HTERT RPE-1 (cell line): ENCODE results near the gene CKLF.
"Not testable (repeated sequence)": the region's sequence is repeated elsewhere in the genome, so short reads cannot be mapped to it uniquely, and the experiment has no call there.

ENCODE experiments used
- in situ Hi-C: fragments of 300-500 bp; cut with MboI; formaldehyde crosslinking; loops from 4 replicates; pipeline ENCODE4 v1.14.3; 2020; ENCODE audit warnings: low sequenced_read_pairs

The CKLF gene, protein sequence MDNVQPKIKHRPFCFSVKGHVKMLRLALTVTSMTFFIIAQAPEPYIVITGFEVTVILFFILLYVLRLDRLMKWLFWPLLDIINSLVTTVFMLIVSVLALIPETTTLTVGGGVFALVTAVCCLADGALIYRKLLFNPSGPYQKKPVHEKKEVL

DNA sequence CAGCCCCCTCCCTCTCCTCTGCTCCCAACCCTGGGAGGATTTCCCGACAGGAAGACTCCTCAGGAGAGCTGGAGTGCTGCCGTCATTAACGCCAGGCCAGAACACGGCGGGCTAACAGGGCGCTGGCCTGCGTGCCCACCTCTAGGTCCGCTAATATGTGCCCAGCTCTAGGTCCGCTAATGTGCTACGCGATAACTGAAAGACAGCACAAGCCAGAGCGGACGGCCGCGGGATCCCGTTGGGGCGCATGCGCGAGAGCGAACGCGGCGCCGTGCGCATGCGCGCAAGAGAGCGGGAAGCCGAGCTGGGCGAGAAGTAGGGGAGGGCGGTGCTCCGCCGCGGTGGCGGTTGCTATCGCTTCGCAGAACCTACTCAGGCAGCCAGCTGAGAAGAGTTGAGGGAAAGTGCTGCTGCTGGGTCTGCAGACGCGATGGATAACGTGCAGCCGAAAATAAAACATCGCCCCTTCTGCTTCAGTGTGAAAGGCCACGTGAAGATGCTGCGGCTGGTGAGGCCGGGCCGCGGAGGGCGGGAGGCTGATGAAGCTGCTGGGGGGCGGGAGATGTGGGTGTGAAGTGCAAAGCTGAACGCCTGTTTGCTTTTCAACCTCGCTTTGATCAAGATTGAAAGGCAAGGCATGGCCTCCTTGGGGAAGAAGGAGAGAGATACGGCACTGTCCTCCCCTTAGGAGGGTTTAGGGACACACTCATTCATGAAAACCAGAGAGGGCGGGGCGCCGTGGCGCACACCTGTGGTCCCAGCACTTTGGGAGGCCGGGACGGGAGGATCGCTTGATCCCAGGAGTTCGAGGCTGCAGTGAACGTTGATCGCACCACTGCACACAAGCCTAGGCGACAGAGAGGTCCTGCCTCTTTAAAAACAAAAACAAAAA, at the start of gene CKLF:
CKLF (plus strand) TSS at position 291 of the 892 bp plus-strand sequence; CDS start at position 431, 140 bp downstream.
- in situ Hi-C loops, result no loop called here

GRCh38 chr16:66503030-66503429, 49.3 kb upstream of the CKLF start:
- in situ Hi-C loops, result no loop called here

DNA sequence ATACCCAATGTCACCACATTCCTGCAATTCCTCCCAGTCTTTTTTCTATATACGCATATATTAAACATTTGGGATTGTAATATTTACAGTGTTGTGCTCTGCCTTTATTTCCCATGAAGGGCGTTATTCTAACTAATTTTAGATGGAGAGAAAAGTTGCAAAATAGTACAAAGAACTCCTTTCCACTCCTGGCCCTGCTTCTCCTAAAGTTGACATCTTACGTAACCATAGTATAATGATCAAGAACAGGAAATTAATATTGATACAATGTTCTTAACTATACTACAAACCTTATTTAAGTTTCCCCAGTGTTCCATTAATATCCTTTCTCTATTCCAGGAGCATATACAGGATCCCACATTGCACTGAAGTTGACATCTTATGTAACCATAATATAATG, 48.8 kb upstream of the CKLF start:
- in situ Hi-C loops, result no loop called here

DNA sequence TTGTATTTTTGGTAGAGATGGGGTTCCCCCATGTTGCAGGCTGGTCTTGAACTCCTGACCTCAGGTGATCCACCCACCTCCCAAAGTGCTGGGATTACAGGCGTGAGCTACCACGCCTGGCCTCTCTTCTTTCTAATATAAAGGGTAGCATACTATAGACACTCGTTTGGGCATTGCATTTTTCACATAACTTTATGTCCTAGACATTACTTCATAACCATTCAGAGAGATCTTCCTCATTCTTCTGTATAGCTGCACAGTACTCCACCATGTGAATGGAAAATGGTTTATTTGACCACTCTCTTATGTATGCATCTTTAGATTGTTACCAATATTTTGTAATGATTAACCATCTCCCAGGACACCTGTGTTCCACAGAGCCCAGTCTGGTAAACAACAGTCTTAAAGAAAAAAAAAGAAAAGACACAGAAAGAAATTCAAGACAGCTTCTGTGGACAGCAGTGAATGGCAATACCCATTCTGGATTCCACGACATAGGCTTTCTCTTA, 44.6 kb upstream of the CKLF start:
- in situ Hi-C loops, result no loop called here

DNA sequence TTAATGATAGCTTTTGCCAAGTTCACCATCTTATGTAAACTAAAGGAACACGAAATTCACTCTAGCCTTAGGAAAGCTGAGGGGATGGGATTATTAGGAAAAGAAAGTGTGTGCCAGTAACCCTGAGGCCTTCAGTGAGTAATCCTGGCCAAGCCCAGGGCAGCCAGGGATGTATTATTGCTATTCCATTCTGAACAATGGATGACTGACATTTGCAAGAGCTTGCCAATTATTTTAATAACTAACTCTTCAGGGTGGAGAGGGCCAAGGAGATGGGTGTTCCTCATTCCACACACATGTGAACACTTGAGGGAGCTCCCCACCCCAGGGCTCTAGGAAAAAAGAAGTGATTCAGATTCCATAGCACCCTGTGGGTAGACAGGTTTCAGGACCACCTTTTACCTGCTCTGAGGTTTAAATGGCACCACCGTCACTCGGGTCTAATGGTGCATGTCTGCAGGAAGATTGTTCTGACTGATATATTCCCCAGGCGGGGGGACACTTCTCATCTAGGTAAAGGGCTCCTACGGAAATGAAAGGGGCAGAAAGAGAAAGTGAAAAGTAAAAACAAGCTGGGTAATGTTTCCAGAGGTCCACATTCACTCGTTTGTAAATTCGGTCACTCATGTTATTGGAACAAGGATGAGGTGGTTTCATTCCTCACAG, 44.0 kb upstream of the CKLF start:
- in situ Hi-C loops, result no loop called here

DNA sequence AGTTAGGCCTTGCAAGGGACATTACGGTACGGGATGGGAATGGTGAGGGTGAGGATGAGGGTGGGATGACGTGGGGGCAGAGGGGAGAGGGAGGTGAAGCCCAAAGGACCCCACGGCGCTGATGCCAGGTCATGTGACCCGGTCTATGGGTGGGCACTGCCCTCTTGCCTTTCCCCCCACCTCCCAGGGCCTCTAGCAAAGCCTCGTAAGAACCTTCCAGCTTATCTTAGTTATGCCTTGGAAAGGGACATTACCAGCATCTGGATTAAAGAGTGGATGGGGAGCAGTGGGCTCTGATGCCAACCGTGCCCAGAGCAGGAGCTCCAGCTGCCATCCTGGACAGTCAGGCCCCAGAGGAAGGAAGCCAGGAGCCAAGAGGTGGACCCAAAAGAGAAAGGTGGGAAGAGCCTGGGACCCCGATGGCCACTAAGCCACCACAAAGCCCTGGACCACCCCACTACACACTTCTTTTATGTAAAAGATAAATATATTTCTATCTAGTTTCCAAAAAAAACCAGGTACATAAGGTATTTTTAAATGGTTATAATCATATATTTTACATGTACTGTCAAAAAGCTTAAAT, 43.4 kb upstream of the CKLF start:
- in situ Hi-C loops, result no loop called here

GRCh38 chr16:66509576-66509975, 42.8 kb upstream of the CKLF start:
- in situ Hi-C loops, result no loop called here

GRCh38 chr16:66510298-66510697, 42.1 kb upstream of the CKLF start:
- in situ Hi-C loops, result no loop called here

DNA sequence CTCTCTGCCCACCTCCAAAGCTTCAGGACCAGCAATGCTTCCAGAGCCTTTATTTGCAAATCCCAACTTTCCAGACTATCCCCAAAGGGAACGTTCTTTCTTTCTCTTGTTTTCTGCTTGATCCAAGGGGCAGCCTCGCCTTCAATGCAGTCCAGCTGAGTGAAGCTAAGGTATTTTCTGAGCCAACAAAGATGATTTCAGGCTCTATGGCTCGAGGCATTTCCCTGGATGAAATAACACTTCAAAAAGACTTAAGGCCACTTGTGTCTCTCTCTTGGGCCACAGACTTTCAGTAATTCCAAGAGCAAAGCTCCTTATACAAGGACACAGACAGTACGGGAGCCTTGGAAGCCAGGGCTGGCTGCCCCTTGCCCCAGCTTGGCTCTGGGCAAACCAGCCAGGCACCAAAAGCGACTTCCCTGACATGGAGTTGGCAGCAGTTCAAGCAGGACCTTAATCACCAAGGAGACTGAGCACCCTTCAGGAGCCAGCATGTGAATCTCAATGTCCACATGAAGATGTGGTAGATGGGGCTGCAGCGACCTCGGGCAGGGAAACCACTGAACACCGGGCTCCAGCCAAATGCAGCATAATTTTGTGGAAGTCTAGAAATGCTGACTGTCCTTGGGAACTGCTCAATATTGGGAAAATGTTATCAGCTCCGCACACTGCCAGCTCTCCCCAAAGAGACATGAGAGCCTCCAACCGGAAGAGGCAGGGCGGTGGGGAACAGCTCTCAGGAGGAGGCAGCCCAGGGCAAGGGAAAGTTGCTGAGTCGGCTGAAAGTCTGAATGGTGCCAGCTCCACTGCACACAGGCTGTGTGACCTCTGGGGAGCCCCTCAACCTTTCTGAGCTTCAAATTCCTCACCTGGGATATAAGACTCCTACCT, 41.4 kb upstream of the CKLF start:
- in situ Hi-C loops, result no loop called here

DNA sequence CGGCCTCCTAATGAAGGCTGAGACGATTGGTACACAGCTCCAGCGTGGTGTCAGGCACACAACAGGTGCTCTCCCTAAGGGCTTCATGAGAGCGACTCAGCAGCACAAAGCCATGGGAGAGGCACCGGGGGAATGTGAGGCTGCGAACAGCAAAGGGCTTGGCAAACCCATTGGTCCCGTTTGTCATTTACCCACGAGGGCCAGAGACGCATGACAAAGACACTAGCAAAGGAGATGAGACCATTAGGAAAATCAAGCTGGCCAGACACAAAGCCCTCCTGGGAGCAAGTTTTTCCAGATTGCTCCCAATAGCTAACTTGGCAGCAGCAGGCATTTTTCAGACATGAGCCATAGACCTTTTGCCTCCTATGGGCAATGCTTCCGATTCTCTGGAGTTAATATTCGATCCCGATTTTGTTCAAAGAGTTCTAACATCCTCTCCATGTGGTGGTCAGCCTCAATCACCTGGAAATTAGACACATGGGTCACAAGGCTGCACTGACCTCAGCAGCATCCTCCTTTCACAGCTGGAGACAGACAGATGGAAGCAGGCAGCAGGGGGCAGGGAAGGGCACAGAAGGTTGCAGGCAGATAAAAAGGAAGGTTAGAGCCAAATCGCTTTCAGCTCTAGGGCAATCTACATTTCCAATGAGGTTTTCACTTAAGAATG, 40.6 kb upstream of the CKLF start:
- in situ Hi-C loops, result no loop called here

- in situ Hi-C loops, result no loop called here
These were observed 39.9 kb upstream of the CKLF start for GRCh38 chr16:66512272-66513110.

DNA sequence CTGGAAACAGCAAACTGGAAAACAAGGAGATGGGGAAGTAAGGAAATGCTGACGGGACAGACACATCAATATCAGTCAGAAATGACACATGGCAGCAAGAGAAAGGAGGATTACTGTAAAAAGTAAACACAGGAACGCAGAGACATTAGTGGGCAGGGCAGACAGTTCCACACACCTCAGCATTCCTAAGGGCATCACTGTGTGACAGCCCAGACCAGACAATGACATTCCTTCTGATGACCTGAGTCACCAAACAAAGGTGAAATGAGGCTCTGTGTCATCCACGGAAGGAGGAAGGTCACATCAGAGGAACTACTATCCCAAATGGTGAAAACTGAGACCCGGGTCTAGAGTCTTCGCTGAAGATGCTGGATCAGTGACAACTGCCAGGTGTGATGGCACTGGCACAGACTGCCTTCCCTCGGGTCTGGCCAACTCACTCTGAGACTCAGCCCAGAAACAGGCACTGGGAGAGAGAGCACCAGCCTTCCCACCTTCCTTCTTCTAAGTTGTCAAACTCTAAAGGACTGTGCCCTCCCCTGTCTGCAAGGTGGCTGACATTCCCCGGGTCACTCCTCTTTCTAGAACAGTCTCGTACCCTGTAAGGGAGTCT, 39.2 kb upstream of the CKLF start:
- in situ Hi-C loops, result no loop called here

- in situ Hi-C loops, result not testable (repeated sequence)
These were observed 38.0 kb upstream of the CKLF start for GRCh38 chr16:66514391-66514790.

GRCh38 chr16:66514980-66515595, 37.3 kb upstream of the CKLF start:
- in situ Hi-C loops, result not testable (repeated sequence)

DNA sequence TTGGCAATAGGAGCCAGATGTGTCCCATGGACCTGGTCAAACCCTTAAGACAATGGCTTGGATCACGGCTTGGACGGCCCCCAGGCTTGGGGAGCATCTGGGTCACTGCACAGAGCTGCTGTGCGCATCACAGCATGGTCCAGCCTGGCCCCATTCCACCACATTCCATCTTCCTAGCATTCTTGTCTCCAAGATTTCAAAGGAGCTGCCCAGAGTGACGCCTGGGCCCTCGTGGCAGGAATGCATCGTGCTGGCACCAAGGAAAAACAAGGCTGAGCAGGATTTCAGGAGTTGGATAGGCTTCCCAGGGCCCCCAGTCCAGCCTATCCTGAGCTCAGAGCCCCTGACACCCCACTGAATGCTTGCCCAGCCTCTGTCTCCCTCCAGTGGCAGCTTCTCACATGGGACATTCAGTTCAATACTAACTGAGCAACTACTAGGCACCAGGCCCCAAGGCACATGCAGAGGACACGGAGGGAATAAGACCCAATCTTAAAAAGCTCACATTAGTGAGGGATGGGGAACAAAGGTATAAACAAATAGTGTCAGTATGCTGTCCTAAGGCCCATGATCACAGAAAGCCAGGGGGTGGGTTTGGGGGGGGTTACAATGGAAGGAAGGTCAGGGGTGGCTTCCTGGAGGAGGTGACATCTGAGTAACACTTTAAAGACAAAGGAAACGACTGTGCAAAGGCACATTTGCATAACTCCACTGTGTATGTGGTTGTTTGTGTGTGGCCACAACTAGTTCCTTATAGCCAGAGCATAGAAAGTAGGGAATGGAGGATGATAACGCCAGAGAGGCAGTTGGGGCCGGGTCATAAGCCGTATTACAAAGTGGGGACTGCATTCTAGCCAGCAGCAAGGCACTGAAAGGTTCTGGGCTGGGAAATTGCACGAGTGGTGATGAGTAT, 36.5 kb upstream of the CKLF start:
- in situ Hi-C loops, result no loop called here

GRCh38 chr16:66516509-66516807, 35.9 kb upstream of the CKLF start:
- in situ Hi-C loops, result no loop called here
